ENCODE data around the gene IER5L.
"Not testable (repeated sequence)": the region's sequence is repeated elsewhere in the genome, so short reads cannot be mapped to it uniquely, and the experiment has no call there.

Gene IER5L

GRCh38 chr9:129170229-129170628 is 7.8 kb downstream of the IER5L start:
- H3K9me3 Mint-ChIP-seq = no peaks in the 10 kb centered on the region
- no peaks in the 10 kb centered on the region for H3K36me3 Mint-ChIP-seq (ENCODE audit: low read depth)
- no peak overlapping the region for H3K4me3 Mint-ChIP-seq
- no peak for DNase-seq
- no peak overlapping the region for H3K27ac Mint-ChIP-seq
- TF ChIP-seq, protein P1, sequence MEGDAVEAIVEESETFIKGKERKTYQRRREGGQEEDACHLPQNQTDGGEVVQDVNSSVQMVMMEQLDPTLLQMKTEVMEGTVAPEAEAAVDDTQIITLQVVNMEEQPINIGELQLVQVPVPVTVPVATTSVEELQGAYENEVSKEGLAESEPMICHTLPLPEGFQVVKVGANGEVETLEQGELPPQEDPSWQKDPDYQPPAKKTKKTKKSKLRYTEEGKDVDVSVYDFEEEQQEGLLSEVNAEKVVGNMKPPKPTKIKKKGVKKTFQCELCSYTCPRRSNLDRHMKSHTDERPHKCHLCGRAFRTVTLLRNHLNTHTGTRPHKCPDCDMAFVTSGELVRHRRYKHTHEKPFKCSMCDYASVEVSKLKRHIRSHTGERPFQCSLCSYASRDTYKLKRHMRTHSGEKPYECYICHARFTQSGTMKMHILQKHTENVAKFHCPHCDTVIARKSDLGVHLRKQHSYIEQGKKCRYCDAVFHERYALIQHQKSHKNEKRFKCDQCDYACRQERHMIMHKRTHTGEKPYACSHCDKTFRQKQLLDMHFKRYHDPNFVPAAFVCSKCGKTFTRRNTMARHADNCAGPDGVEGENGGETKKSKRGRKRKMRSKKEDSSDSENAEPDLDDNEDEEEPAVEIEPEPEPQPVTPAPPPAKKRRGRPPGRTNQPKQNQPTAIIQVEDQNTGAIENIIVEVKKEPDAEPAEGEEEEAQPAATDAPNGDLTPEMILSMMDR (IDR thresholded peaks at IDR 0.05) = no peak
- H3K27me3 Mint-ChIP-seq (ENCODE audit: low read depth, poor library complexity) = peaks cover 7% of the 10 kb centered on the region
- H3K4me1 Mint-ChIP-seq = peaks cover 61% of the 10 kb centered on the region

DNA sequence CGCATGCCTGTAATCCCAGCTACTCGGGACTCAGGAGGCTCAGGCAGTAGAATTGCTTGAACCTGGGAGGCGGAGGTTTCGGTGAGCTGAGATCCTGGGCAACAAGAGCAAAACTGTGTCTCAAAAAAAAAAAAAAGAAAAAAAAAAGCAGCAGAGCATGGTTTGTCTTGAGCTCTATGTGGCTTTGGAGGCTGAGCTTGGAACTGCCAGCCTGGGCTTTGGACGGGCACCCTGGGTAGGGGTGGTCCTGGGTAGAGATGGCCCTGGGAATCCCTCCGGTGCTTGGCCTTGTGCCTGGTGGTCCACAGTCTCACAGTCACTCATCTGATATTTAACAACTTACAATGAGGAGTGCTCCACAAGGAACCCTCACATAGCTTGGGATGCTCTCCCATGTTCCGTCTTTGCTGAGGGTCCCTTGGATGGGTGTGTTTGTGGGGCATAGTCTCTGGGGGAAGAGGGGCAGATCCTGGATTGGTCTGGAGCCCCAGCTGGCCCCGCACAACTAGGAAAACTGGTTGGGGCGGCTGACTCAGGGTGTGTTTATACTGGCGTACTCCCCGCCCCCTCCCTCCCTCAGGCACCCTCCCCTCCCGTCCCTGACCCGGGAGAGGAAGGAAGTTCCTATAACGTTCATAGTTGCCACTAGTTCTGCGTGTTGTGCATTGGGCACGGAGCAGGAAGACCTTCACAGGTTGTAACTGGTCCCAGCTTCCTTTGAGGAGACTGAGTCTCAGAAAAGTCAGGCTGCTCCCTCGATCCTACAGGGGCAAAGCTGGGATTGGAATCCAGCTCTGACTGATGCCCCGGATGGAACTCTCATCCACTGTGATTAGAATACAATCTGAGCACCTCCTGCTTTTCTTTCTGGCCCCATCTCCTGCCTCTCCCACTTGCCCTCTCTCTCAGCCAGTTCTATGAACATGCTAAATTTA is 11.2 kb downstream of the IER5L start:
- peaks cover 8% of the 10 kb centered on the region for H3K27me3 Mint-ChIP-seq (ENCODE audit: low read depth, poor library complexity)

DNA sequence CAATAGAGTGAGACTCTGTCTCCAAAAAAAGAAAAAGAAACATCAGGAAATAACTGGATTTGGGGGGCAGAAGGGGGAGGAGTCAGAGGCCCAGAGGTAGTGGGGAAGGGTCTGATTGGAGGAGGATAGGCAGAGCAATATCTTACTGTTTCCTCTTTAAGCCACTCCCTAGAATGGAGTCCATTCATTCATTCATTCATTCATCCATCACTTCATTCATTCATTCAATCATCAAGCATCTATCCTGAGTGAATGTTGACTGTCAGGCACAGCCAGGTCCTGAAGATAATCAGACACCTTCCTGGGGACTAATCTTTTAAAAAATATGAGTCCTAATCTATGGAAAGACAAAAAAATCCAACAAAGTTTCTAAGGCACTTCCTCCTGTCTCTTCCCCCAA is 12.9 kb downstream of the IER5L start:
- TF ChIP-seq, protein P1 (IDR thresholded peaks at IDR 0.05) = no peak
- Mint-ChIP-seq H3K4me1 (peaks cover 36% of the 10 kb centered on the region), H3K36me3 (ENCODE audit: low read depth) (peaks cover 22% of the 10 kb centered on the region), H3K9me3 (peaks cover 8% of the 10 kb centered on the region), H3K27me3 (ENCODE audit: low read depth, poor library complexity) (peaks cover 10% of the 10 kb centered on the region), H3K27ac (no peak overlapping the region), H3K4me3 (no peak overlapping the region)
- no peak for DNase-seq

More for the DNA sequence above, 11.2 kb downstream of the IER5L start:
- Mint-ChIP-seq H3K4me3 (no peak overlapping the region), H3K27ac (no peak overlapping the region), H3K9me3 (peaks cover under 1% of the 10 kb centered on the region), H3K36me3 (ENCODE audit: low read depth) (peaks cover 11% of the 10 kb centered on the region), H3K4me1 (peaks cover 53% of the 10 kb centered on the region)
- no peak for DNase-seq
- TF ChIP-seq, protein P1 (IDR thresholded peaks at IDR 0.05) = no peak

GRCh38 chr9:129164246-129164930 is 13.7 kb downstream of the IER5L start:
- Mint-ChIP-seq H3K36me3 (ENCODE audit: low read depth) (peaks cover 23% of the 10 kb centered on the region), H3K27ac (peak overlapping the region; percentile 76), H3K27me3 (ENCODE audit: low read depth, poor library complexity) (peaks cover 10% of the 10 kb centered on the region), H3K4me1 (peaks cover 33% of the 10 kb centered on the region), H3K4me3 (no peak overlapping the region), H3K9me3 (peaks cover 8% of the 10 kb centered on the region)
- TF ChIP-seq, protein P1 (IDR thresholded peaks at IDR 0.05) = no peak
- no peak for DNase-seq

DNA sequence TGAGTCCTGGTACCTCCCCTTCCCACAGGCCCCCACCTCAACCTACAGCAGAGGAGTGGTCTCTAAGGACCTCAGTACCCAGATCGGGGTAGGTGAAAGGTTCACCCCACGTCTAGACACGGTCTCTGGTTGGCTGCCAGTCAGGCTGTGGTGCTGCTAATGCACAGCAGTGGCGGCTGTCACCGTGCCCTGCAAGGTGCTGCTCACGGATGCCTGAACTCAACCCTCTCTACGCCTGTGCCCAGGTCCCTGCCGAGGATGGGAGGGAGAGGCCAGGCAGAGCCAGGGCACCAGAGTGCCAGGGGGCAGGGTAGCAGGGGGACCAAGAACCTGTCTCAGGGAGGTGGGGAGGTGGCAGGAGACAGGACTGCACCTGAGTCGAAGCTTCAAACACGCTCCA is 14.3 kb downstream of the IER5L start:
- Mint-ChIP-seq H3K4me1 (peaks cover 33% of the 10 kb centered on the region), H3K4me3 (no peak overlapping the region), H3K27ac (no peak overlapping the region), H3K36me3 (ENCODE audit: low read depth) (peaks cover 28% of the 10 kb centered on the region), H3K27me3 (ENCODE audit: low read depth, poor library complexity) (peaks cover 10% of the 10 kb centered on the region), H3K9me3 (peaks cover 8% of the 10 kb centered on the region)
- DNase-seq = no peak
- TF ChIP-seq, protein P1 (IDR thresholded peaks at IDR 0.05) = no peak

- H3K36me3 Mint-ChIP-seq (ENCODE audit: low read depth) = peaks cover 29% of the 10 kb centered on the region
- peaks cover 10% of the 10 kb centered on the region for H3K27me3 Mint-ChIP-seq (ENCODE audit: low read depth, poor library complexity)
- not testable (repeated sequence) for H3K27ac Mint-ChIP-seq, DNase-seq, H3K4me3 Mint-ChIP-seq, H3K9me3 Mint-ChIP-seq
- peaks cover 32% of the 10 kb centered on the region for H3K4me1 Mint-ChIP-seq
These were observed 14.8 kb downstream of the IER5L start for GRCh38 chr9:129163198-129163670.
